ENCODE results near the gene MYPN.
"Not testable (repeated sequence)": the region's sequence is repeated elsewhere in the genome, so short reads cannot be mapped to it uniquely, and the experiment has no call there.

MYPN gene

GRCh38 chr10:68109331-68109730 is at the start of gene MYPN:
Gene MYPN (plus strand): TSS chr10:68109488. CDS start chr10:68121439, 11,951 bp downstream.
- DNase-seq, result no peak

- DNase-seq, result no peak
Observed at GRCh38 chr10:68067029-68067428, 42.3 kb upstream of the MYPN start.

- no peak for DNase-seq
Observed at GRCh38 chr10:68067508-68067907, 41.8 kb upstream of the MYPN start.

- DNase-seq, result no peak
Observed at GRCh38 chr10:68073631-68074030, 35.7 kb upstream of the MYPN start.

- no peak for DNase-seq
Observed at GRCh38 chr10:68074031-68074774, 35.1 kb upstream of the MYPN start.

GRCh38 chr10:68074775-68075549 is 34.3 kb upstream of the MYPN start, which contains the start of gene HERC4:
Gene HERC4 (minus strand): TSS chr10:68075283. CDS start chr10:68073108, 2,175 bp downstream.
- DNase-seq, result peak; percentile 76

GRCh38 chr10:68075550-68076004 is 33.7 kb upstream of the MYPN start:
- no peak for DNase-seq

- not testable (repeated sequence) for DNase-seq
Observed at GRCh38 chr10:68076081-68076480, 33.2 kb upstream of the MYPN start.

GRCh38 chr10:68077026-68077425 is 32.3 kb upstream of the MYPN start:
- no peak for DNase-seq

- no peak for DNase-seq
Observed at GRCh38 chr10:68079434-68079833, 29.9 kb upstream of the MYPN start.

- DNase-seq, result no peak
Observed at GRCh38 chr10:68080853-68081431, 28.3 kb upstream of the MYPN start.

- DNase-seq, result no peak
Observed at GRCh38 chr10:68081916-68082315, 27.4 kb upstream of the MYPN start.

- no peak for DNase-seq
Observed at GRCh38 chr10:68082872-68083271, 26.4 kb upstream of the MYPN start.

- DNase-seq, result no peak
Observed at GRCh38 chr10:68083953-68084352, 25.3 kb upstream of the MYPN start.

GRCh38 chr10:68084469-68084868 is 24.8 kb upstream of the MYPN start:
- DNase-seq, result no peak

- no peak for DNase-seq
Observed at GRCh38 chr10:68086011-68086410, 23.3 kb upstream of the MYPN start.

- no peak for DNase-seq
Observed at GRCh38 chr10:68086910-68087684, 22.2 kb upstream of the MYPN start.

GRCh38 chr10:68087685-68088401 is 21.4 kb upstream of the MYPN start:
- no peak for DNase-seq

- no peak for DNase-seq
Observed at GRCh38 chr10:68088740-68089139, 20.5 kb upstream of the MYPN start.

- DNase-seq, result no peak
Observed at GRCh38 chr10:68090586-68090985, 18.7 kb upstream of the MYPN start.

- no peak for DNase-seq
Observed at GRCh38 chr10:68092512-68092911, 16.8 kb upstream of the MYPN start.

- no peak for DNase-seq
Observed at GRCh38 chr10:68095153-68095552, 14.1 kb upstream of the MYPN start.

All from NCI-H2171 treated with DMSO at 0.1 percent for 48 hours (cell line).